WTC11 (cell line): Measurements from ENCODE around the gene ADM5. TPM values are rescaled to one million over a fixed set of nuclear protein-coding genes. Genes with fewer than 3 reads are reported as not detected.

Experiments
- ATAC-seq: fragments of 200-7000 bp; cut with Tn5 transposase; 2 replicates; pipeline ENCODE4 v1.10.0; 2021; ENCODE audit warnings: mild to moderate bottlenecking, moderate library complexity
- CTCF ChIA-PET: fragments of 300-600 bp; sonication (Branson Sonifier 250); formaldehyde crosslinking; loops from one replicate; lab custom pipeline; 2021; ENCODE audit warnings: antibody characterized with exemption; lab: Charles Lee
- POLR2A ChIA-PET: fragments of 350-600 bp; sonication (Branson Sonifier 250); formaldehyde crosslinking; loops from one replicate; lab custom pipeline; 2021; ENCODE audit warnings: antibody characterized with exemption; lab: Charles Lee
- DNase-seq: peaks from one replicate; pipeline ENCODE4 v3.0.0; 2021; ENCODE audit warnings: low spot score
- H3K27ac Mint-ChIP-seq: 2 replicates; pipeline ENCODE4 v1.8.0; 2021; ENCODE audit warnings: mixed read lengths
- H3K27me3 Mint-ChIP-seq: 2 replicates; pipeline ENCODE4 v1.8.0; 2021; ENCODE audit warnings: low read depth, mild to moderate bottlenecking, moderate library complexity, mixed read lengths
- H3K36me3 Mint-ChIP-seq: 2 replicates; pipeline ENCODE4 v1.8.0; 2021; ENCODE audit warnings: mixed read lengths
- H3K4me1 Mint-ChIP-seq: 2 replicates; pipeline ENCODE4 v1.8.0; 2022; ENCODE audit warnings: mixed read lengths
- H3K4me3 Mint-ChIP-seq: 2 replicates; pipeline ENCODE4 v1.8.0; 2021; ENCODE audit warnings: mild to moderate bottlenecking, moderate library complexity, mixed read lengths
- H3K9me3 Mint-ChIP-seq: 2 replicates; pipeline ENCODE4 v1.8.0; 2021; ENCODE audit warnings: mixed read lengths
- HMGA2 ChIP-seq: fragments of 250-450 bp; sonication (Bioruptor Pico); IDR thresholded peaks from 2 replicates; pipeline ENCODE4 v1.4.0; 2021; ENCODE audit warnings: mild to moderate bottlenecking, moderate library complexity
- MYBL2 ChIP-seq: sonication (generic); formaldehyde crosslinking; IDR thresholded peaks from 2 replicates; pipeline ENCODE4 v1.8.1; 2023; ENCODE audit warnings: mild to moderate bottlenecking, moderate library complexity, missing genetic modification reagents
- NFATC4 ChIP-seq: fragments of 250-450 bp; sonication (Bioruptor Pico); IDR thresholded peaks from 2 replicates; pipeline ENCODE4 v1.9.0; 2021; ENCODE audit warnings: mild to moderate bottlenecking
- NFYB ChIP-seq: sonication (generic); formaldehyde crosslinking; conservative IDR thresholded peaks from 2 replicates; pipeline ENCODE4 v1.8.0; 2022; ENCODE audit warnings: low read depth, missing genetic modification reagents
- NR2C2 ChIP-seq: sonication (generic); formaldehyde crosslinking; IDR thresholded peaks from 2 replicates; pipeline ENCODE4 v1.8.0; 2022; ENCODE audit warnings: mild to moderate bottlenecking, missing genetic modification reagents
- RELA ChIP-seq: sonication (generic); formaldehyde crosslinking; IDR thresholded peaks from 2 replicates; pipeline ENCODE4 v1.8.1; 2022; ENCODE audit warnings: missing genetic modification reagents, mild to moderate bottlenecking, borderline replicate concordance
- SOX15 ChIP-seq: fragments of 250-450 bp; sonication (Bioruptor Pico); IDR thresholded peaks from 2 replicates; pipeline ENCODE4 v1.9.0; 2021; ENCODE audit warnings: mild to moderate bottlenecking
- TCF7 ChIP-seq: sonication (generic); formaldehyde crosslinking; IDR thresholded peaks from 2 replicates; pipeline ENCODE4 v1.8.0; 2022; ENCODE audit warnings: mild to moderate bottlenecking, low read depth, missing genetic modification reagents, moderate library complexity
- TEAD1 ChIP-seq: sonication (generic); formaldehyde crosslinking; IDR thresholded peaks from 2 replicates; pipeline ENCODE4 v1.8.0; 2022; ENCODE audit warnings: mild to moderate bottlenecking, missing genetic modification reagents
- TP53 ChIP-seq: sonication (generic); formaldehyde crosslinking; IDR thresholded peaks from 2 replicates; pipeline ENCODE4 v1.8.1; 2023; ENCODE audit warnings: mild to moderate bottlenecking, missing genetic modification reagents
- ZBTB21 ChIP-seq: sonication (generic); formaldehyde crosslinking; IDR thresholded peaks from 2 replicates; pipeline ENCODE4 v1.8.1; 2023; ENCODE audit warnings: mild to moderate bottlenecking, missing genetic modification reagents, borderline replicate concordance
- ZNF138 ChIP-seq: sonication (generic); formaldehyde crosslinking; conservative IDR thresholded peaks from 2 replicates; pipeline ENCODE4 v1.8.1; 2022; ENCODE audit warnings: mild to moderate bottlenecking, moderate library complexity, missing genetic modification reagents
- total RNA-seq: library from RNA; stranded (reverse); gene quantifications from 3 replicates; pipeline ENCODE4 v1.2.3, GENCODE V29; 2021
- TF ChIP-seq, protein P1 (sequence below): sonication (generic); formaldehyde crosslinking; IDR thresholded peaks from 2 replicates; pipeline ENCODE4 v1.8.0; 2022; ENCODE audit warnings: mild to moderate bottlenecking, missing genetic modification reagents
- TF ChIP-seq, protein P2 (sequence below): fragments of 200-600 bp; IDR thresholded peaks from 2 replicates; pipeline ENCODE4 v1.8.0; 2022; ENCODE audit warnings: antibody characterized with exemption
- TF ChIP-seq, protein P3 (sequence below): sonication (generic); formaldehyde crosslinking; IDR thresholded peaks from 2 replicates; pipeline ENCODE4 v1.8.0; 2022; ENCODE audit warnings: mild to moderate bottlenecking, missing genetic modification reagents
- TF ChIP-seq, protein P4 (sequence below): fragments of 250-450 bp; sonication (Bioruptor Pico); conservative IDR thresholded peaks from 2 replicates; pipeline ENCODE4 v1.9.0; 2021; ENCODE audit warnings: mild to moderate bottlenecking
- TF ChIP-seq, protein P5 (sequence below): fragments of 250-450 bp; sonication (Bioruptor Pico); IDR thresholded peaks from 2 replicates; pipeline ENCODE4 v1.9.0; 2021; ENCODE audit warnings: mild to moderate bottlenecking
- TF ChIP-seq, protein P6 (sequence below): sonication (generic); formaldehyde crosslinking; IDR thresholded peaks from 2 replicates; pipeline ENCODE4 v1.8.0; 2023; ENCODE audit warnings: mild to moderate bottlenecking, missing genetic modification reagents

The ADM5 gene
- total RNA-seq, 1 experiment from 2014 or later = 6.7 TPM

DNA sequence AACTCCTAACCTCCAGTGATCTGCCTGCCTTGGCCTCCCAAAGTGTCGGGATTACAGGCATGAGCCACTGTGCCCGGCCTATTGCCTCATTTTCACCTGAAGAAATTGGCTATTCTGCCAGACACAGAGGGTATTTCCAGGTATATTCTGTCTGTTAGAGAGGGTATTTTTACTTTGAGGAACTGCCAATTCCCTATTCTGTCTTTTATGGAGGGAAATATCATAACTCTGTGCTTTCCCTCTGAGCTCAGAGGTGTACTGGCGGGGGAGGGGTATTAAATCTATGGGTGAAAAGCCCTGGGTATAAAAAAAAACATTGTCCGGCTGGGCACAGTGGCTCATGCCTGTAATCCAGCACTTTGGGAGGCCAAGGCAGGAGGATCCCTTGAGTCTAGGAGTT is 48.9 kb downstream of the ADM5 start (continued):
- no peak for TF ChIP-seq MYBL2 (CRISPR knock-in tag)
- TF ChIP-seq, all 79 proteins: peak for 0

DNA sequence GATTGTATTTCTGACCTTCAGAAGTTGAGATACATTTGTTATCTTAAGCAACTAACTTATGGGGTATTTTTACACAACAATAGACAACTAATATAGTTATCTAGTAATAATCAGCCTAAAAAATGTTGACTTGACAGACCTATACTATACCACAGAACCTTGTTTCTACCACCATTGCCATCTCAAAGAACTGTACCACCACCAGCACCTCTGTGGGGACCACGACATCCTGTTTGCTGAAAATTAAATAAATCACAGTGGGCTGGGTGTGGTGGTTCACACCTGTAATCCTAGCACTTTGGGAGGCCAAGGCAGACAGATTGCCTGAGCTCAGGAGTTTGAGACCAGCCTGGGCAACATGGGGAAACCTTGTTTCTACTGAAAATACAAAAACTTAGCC is 49.7 kb downstream of the ADM5 start:
- Mint-ChIP-seq H3K36me3 (no peaks in the 10 kb centered on the region), H3K9me3 (no peaks in the 10 kb centered on the region), H3K4me3 (no peak overlapping the region), H3K4me1 (no peaks in the 10 kb centered on the region), H3K27ac (no peak overlapping the region), H3K27me3 (no peaks in the 10 kb centered on the region; the same call in none of the 2 replicates)
- POLR2A ChIA-PET = no interaction called here
- DNase-seq (no peak), ATAC-seq (no peak)
- no peak for TF ChIP-seq ZNF138 (CRISPR knock-in tag)
- TF ChIP-seq RELA (CRISPR knock-in tag) = no peak
- TF ChIP-seq NFATC4 (CRISPR knock-in tag) = no peak
- TF ChIP-seq, protein P1, sequence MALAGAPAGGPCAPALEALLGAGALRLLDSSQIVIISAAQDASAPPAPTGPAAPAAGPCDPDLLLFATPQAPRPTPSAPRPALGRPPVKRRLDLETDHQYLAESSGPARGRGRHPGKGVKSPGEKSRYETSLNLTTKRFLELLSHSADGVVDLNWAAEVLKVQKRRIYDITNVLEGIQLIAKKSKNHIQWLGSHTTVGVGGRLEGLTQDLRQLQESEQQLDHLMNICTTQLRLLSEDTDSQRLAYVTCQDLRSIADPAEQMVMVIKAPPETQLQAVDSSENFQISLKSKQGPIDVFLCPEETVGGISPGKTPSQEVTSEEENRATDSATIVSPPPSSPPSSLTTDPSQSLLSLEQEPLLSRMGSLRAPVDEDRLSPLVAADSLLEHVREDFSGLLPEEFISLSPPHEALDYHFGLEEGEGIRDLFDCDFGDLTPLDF (CRISPR knock-in tag) = no peak
- TF ChIP-seq SOX15 (CRISPR knock-in tag) = no peak
- TF ChIP-seq TEAD1 (CRISPR knock-in tag) = no peak
- TF ChIP-seq ZBTB21 (CRISPR knock-in tag) = no peak
- TF ChIP-seq, protein P2, sequence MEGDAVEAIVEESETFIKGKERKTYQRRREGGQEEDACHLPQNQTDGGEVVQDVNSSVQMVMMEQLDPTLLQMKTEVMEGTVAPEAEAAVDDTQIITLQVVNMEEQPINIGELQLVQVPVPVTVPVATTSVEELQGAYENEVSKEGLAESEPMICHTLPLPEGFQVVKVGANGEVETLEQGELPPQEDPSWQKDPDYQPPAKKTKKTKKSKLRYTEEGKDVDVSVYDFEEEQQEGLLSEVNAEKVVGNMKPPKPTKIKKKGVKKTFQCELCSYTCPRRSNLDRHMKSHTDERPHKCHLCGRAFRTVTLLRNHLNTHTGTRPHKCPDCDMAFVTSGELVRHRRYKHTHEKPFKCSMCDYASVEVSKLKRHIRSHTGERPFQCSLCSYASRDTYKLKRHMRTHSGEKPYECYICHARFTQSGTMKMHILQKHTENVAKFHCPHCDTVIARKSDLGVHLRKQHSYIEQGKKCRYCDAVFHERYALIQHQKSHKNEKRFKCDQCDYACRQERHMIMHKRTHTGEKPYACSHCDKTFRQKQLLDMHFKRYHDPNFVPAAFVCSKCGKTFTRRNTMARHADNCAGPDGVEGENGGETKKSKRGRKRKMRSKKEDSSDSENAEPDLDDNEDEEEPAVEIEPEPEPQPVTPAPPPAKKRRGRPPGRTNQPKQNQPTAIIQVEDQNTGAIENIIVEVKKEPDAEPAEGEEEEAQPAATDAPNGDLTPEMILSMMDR = no peak
- no peak for TF ChIP-seq TCF7 (CRISPR knock-in tag)
- no peak for TF ChIP-seq NFYB (CRISPR knock-in tag)
- no peak for TF ChIP-seq TP53 (CRISPR knock-in tag)
- TF ChIP-seq, protein P3, sequence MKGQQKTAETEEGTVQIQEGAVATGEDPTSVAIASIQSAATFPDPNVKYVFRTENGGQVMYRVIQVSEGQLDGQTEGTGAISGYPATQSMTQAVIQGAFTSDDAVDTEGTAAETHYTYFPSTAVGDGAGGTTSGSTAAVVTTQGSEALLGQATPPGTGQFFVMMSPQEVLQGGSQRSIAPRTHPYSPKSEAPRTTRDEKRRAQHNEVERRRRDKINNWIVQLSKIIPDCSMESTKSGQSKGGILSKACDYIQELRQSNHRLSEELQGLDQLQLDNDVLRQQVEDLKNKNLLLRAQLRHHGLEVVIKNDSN (CRISPR knock-in tag) = no peak
- no peak for TF ChIP-seq NR2C2 (CRISPR knock-in tag)
- TF ChIP-seq, protein P4, sequence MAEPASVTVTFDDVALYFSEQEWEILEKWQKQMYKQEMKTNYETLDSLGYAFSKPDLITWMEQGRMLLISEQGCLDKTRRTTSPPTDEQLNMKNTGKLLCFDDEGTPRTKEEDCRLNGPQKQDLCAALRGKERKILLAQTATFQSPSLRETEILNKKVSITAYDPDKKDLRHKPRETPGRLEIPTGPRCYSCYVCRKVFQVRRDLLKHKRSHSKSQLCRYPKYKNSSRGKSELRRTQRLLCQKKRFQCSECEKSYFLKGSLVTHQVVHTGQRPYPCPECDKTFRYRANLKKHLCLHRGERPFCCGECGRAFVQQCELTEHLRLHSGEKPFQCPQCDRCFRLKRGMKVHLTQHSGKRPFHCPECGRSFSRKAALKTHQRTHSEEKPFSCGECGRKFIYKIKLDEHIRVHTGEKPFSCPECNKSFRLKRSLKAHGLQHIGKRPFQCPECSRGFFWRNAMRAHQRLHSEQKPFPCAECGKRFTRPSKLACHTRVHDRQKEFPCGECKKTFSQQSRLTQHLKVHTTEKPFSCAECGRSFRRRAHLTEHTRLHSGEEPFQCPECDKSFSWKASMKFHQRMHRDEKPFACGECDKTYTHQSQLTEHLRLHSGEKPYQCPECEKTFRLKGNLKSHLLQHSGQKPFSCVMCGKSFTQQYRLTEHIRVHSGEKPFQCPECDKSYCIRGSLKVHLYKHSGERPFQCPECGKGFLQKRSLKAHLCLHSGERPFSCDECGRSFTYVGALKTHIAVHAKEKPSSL (CRISPR knock-in tag) = no peak
- TF ChIP-seq, protein P5, sequence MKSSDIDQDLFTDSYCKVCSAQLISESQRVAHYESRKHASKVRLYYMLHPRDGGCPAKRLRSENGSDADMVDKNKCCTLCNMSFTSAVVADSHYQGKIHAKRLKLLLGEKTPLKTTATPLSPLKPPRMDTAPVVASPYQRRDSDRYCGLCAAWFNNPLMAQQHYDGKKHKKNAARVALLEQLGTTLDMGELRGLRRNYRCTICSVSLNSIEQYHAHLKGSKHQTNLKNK (CRISPR knock-in tag) = no peak
- no peak for TF ChIP-seq HMGA2
- CTCF ChIA-PET = interaction anchor here (1.3 kb wide), 1 partner anchor 21 kb away, joined by 4 read pairs; no protein-coding TSS in a partner anchor

DNA sequence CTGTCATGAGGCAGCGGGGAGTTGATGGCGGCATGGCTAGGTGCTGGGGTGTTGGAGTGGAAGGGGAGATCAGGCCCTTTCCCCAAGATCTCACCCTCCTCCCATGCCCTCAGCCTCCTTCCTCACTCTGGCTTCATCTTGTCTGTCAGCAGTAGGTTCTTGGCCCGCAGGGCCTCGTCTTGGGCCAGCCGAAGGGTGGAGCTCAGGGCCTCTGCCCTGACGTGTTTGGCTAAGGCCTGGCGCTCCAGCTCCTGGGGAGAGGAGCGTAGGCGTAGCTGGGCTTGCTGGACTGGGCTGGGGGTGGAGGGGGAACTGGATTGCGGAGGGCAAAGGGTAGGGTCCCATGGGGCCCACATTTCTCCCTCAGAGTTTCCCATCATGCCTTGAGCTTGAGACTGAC is 50.5 kb downstream of the ADM5 start:
- ChIA-PET CTCF (interaction anchor here (0.8 kb wide), 1 partner anchor 11 kb away, joined by 3 read pairs; no protein-coding TSS in a partner anchor), POLR2A (no interaction called here)
- H3K27ac Mint-ChIP-seq = no peak overlapping the region
- no peaks in the 10 kb centered on the region for H3K4me1 Mint-ChIP-seq
- no peak for DNase-seq
- H3K4me3 Mint-ChIP-seq = no peak overlapping the region
- peaks cover 1% of the 10 kb centered on the region for H3K27me3 Mint-ChIP-seq
- H3K36me3 Mint-ChIP-seq = no peaks in the 10 kb centered on the region
- TF ChIP-seq, protein P6, sequence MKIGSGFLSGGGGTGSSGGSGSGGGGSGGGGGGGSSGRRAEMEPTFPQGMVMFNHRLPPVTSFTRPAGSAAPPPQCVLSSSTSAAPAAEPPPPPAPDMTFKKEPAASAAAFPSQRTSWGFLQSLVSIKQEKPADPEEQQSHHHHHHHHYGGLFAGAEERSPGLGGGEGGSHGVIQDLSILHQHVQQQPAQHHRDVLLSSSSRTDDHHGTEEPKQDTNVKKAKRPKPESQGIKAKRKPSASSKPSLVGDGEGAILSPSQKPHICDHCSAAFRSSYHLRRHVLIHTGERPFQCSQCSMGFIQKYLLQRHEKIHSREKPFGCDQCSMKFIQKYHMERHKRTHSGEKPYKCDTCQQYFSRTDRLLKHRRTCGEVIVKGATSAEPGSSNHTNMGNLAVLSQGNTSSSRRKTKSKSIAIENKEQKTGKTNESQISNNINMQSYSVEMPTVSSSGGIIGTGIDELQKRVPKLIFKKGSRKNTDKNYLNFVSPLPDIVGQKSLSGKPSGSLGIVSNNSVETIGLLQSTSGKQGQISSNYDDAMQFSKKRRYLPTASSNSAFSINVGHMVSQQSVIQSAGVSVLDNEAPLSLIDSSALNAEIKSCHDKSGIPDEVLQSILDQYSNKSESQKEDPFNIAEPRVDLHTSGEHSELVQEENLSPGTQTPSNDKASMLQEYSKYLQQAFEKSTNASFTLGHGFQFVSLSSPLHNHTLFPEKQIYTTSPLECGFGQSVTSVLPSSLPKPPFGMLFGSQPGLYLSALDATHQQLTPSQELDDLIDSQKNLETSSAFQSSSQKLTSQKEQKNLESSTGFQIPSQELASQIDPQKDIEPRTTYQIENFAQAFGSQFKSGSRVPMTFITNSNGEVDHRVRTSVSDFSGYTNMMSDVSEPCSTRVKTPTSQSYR (CRISPR knock-in tag) = no peak
- H3K9me3 Mint-ChIP-seq = 0 out of 2 replicates have a peak, but pooled peaks cover 1% of the 10 kb centered on the region
- ATAC-seq = no peak
